ENCODE data around the gene TPTE2.
"Not testable (repeated sequence)": the region's sequence is repeated elsewhere in the genome, so short reads cannot be mapped to it uniquely, and the experiment has no call there.

The TPTE2 gene

DNA sequence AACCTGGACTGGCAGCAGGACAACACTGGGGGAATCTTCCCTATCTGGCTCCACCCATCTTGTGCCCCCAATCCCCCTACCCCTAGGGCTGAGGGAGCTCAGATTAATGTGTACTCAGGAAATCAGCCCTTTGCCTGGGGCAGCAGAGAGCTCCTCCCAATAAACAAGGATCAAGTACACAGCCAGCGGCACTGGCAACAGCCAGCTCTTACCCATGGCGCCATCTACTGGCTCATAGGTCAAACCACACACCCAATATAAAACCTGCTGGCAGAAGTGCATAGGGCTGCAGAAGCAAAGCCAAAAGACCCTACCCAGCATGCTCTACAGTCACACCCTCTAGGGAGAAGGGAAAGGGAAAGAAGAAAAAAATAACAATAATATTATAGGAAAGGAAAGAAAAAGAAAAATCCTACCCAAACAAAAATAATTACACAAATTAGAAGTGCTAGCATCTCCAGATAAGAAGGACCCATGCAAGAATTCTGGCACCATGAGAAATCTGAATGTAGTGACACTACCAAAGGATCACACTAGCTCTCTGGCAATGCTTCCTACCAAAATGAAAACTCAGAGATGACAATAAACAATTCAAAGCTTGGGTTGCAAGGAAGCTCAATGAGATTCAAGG, 122.2 kb downstream of the TPTE2 start:
- H3K4me3 ChIP-seq (ENCODE audit: low read length); H3K27me3 ChIP-seq (ENCODE audit: control insufficient read depth, insufficient read depth, low read length); DNase-seq (ENCODE audit: low read depth, low spot score); H3K36me3 ChIP-seq (ENCODE audit: control insufficient read depth, insufficient read depth, low read length); H3K27ac ChIP-seq (ENCODE audit: low read length); H3K9me3 ChIP-seq (ENCODE audit: control insufficient read depth, insufficient read depth, low read length); H3K4me1 ChIP-seq (ENCODE audit: control insufficient read depth, insufficient read depth, low read length): not testable (repeated sequence)
- no CpG with 5 or more reads among the region's 2 CpGs for WGBS (ENCODE audit: insufficient coverage, insufficient read length)

DNA sequence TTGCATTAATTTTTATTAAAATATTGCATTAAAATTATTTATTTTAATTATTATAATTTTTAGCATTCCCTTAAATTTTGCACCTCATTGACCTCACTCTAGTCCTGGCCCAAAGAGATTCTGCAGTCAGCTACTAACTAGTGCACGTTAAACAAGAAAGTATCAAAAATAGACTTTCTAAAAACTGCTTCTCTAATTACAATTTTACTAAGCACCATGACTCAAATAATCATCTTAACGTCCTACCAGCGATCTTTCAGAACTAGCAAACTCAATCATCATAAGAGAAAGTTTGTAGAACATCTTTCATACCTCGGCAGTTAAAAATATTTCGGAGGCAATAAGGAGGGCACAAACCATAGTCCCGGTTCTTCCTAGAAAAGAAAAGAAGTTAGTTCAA, 123.6 kb downstream of the TPTE2 start:
- DNase-seq (ENCODE audit: low read depth, low spot score); H3K4me3 ChIP-seq (ENCODE audit: low read length); H3K9me3 ChIP-seq (ENCODE audit: control insufficient read depth, insufficient read depth, low read length); H3K4me1 ChIP-seq (ENCODE audit: control insufficient read depth, insufficient read depth, low read length); H3K27ac ChIP-seq (ENCODE audit: low read length); H3K36me3 ChIP-seq (ENCODE audit: control insufficient read depth, insufficient read depth, low read length); H3K27me3 ChIP-seq (ENCODE audit: control insufficient read depth, insufficient read depth, low read length): not testable (repeated sequence)
- no CpG with 5 or more reads among the region's 6 CpGs for WGBS (ENCODE audit: insufficient coverage, insufficient read length)

DNA sequence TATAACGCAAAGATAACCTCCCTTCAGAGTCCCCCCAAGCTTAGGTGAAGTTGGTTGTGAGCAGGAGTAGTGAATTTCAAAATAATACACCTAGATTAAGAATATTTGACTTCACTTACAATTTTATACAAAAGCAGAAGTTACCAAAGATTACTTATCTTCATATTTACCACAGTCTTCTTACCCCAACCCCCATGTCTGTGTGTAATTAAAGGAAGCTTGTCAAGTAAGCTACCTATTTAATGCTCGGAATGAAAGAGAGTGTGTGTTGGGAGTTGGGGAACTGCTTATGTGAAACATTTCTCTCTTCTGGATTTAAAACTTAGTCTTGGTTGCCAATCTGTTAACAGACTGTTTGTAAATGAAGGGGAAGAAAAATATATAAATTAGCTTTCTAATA, 139.1 kb downstream of the TPTE2 start:
- WGBS (ENCODE audit: insufficient coverage, insufficient read length), result no CpG with 5 or more reads among the region's 2 CpGs
- H3K9me3 ChIP-seq (ENCODE audit: control insufficient read depth, insufficient read depth, low read length); H3K27ac ChIP-seq (ENCODE audit: low read length); DNase-seq (ENCODE audit: low read depth, low spot score); H3K4me3 ChIP-seq (ENCODE audit: low read length); H3K27me3 ChIP-seq (ENCODE audit: control insufficient read depth, insufficient read depth, low read length); H3K4me1 ChIP-seq (ENCODE audit: control insufficient read depth, insufficient read depth, low read length); H3K36me3 ChIP-seq (ENCODE audit: control insufficient read depth, insufficient read depth, low read length): not testable (repeated sequence)

DNA sequence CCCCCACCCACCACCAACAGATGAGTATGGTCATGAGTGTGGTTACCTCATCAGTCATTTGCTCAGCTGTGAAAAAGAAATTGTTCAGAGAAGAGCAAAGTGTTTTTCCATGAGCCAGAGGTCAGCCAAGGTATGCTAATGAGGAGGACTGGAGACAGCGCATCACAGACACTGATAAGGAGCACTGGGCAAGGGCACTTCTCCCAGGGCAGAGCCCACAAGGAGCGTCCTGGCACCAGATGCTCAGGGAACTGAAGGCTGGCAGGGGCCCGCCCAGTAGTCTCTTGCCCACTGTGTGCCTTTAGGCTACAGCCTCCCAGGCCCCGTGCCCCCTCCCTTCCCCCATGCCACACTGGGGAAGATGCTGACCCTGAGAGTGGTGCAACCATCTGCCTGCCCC, 148.8 kb downstream of the TPTE2 start:
- not testable (repeated sequence) for H3K9me3 ChIP-seq (ENCODE audit: control insufficient read depth, insufficient read depth, low read length); H3K27me3 ChIP-seq (ENCODE audit: control insufficient read depth, insufficient read depth, low read length); H3K4me3 ChIP-seq (ENCODE audit: low read length); H3K27ac ChIP-seq (ENCODE audit: low read length); H3K4me1 ChIP-seq (ENCODE audit: control insufficient read depth, insufficient read depth, low read length); H3K36me3 ChIP-seq (ENCODE audit: control insufficient read depth, insufficient read depth, low read length); DNase-seq (ENCODE audit: low read depth, low spot score)
- no CpG with 5 or more reads among the region's 4 CpGs for WGBS (ENCODE audit: insufficient coverage, insufficient read length)

DNA sequence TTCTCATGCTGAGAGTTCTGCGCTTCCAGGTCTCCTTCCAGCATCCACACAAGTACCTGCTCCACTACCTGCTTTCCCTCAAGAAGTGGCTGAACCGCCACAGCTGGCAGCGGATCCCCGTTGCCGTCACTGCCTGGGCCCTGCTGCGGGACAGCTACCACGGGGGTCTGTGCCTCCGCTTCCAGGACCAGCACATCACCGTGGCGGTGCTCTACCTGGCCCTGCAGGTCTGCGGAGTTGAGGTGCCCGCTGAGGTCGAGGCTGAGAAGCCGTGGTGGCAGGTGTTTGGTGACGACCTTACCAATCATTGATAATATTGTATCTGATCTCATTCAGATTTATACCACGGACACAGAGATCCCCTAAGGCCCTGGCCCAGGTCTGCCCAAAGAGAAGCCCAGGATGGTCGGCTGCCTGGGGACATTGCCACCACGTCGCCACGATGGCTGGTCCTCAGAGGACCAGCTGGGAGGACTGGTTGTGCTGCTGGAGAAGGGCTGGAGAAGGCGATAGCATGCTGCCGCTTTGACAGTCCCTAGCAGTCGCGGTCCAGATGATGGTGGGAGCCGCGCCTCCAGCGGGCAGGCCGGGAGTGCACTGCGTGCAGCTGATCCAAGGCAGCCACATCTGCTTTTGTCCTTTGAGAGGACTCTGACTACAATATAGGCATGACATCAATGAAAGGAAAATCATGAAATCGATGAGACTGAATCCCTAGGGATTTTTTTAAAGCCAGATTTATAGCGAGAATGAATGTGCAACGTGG, 178.4 kb downstream of the TPTE2 start:
- no CpG with 5 or more reads among the region's 32 CpGs for WGBS (ENCODE audit: insufficient coverage, insufficient read length)

DNA sequence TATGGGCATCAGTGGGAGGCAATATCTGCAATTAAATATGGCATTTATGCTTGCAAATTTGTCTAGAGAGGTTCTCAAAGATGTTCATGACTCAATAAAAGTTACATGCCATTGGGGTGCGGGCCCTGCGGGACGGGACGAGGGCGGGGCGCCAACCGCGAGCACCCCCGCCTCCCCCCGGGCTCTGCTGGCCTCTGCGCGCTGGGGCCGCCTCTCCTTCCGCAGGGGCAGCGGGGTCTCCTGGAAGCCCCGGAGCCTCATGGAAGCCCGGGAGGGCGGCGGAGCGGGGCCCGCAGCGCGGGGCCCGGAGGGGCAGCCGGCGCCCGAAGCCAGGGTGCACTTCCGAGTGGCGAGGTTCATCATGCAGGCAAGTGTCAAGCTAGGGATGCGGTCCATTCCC, 179.2 kb downstream of the TPTE2 start:
- Histone ChIP-seq H3K9me3 (ENCODE audit: control insufficient read depth, insufficient read depth, low read length) (no peaks in the 10 kb centered on the region; the same call in 1 of the 2 replicates), H3K27me3 (ENCODE audit: control insufficient read depth, insufficient read depth, low read length) (no peaks in the 10 kb centered on the region), H3K4me1 (ENCODE audit: control insufficient read depth, insufficient read depth, low read length) (no peaks in the 10 kb centered on the region), H3K36me3 (ENCODE audit: control insufficient read depth, insufficient read depth, low read length) (no peaks in the 10 kb centered on the region), H3K27ac (ENCODE audit: low read length) (no peak overlapping the region), H3K4me3 (ENCODE audit: low read length) (no peak overlapping the region)
- WGBS (ENCODE audit: insufficient coverage, insufficient read length), result no CpG with 5 or more reads among the region's 30 CpGs
- DNase-seq (ENCODE audit: low read depth, low spot score), result no peak

More for the DNA sequence above, 178.4 kb downstream of the TPTE2 start:
- not testable (repeated sequence) for H3K4me1 ChIP-seq (ENCODE audit: control insufficient read depth, insufficient read depth, low read length); H3K4me3 ChIP-seq (ENCODE audit: low read length); H3K27ac ChIP-seq (ENCODE audit: low read length); H3K36me3 ChIP-seq (ENCODE audit: control insufficient read depth, insufficient read depth, low read length); H3K27me3 ChIP-seq (ENCODE audit: control insufficient read depth, insufficient read depth, low read length); DNase-seq (ENCODE audit: low read depth, low spot score); H3K9me3 ChIP-seq (ENCODE audit: control insufficient read depth, insufficient read depth, low read length)

All from iPS DF 6.9 (cell line).